Amygdala (tissue), 56 donors: ENCODE data around the gene NAPSA.
A peak's percentile ranks its signal among the peaks of the same experiment; 100 is the strongest.
"Not testable (repeated sequence)": the region's sequence is repeated elsewhere in the genome, so short reads cannot be mapped to it uniquely, and the experiment has no call there.

ENCODE experiments used
- DNase-seq, 56 donors: peaks; one replicate each; lab custom pipeline; 2025; lab: John Stamatoyannopoulos, UW

NAPSA gene

GRCh38 chr19:50361290-50362029, 4.0 kb downstream of the NAPSA start:
- peak in 1 of 56 donors; percentile 16 for DNase-seq

DNA sequence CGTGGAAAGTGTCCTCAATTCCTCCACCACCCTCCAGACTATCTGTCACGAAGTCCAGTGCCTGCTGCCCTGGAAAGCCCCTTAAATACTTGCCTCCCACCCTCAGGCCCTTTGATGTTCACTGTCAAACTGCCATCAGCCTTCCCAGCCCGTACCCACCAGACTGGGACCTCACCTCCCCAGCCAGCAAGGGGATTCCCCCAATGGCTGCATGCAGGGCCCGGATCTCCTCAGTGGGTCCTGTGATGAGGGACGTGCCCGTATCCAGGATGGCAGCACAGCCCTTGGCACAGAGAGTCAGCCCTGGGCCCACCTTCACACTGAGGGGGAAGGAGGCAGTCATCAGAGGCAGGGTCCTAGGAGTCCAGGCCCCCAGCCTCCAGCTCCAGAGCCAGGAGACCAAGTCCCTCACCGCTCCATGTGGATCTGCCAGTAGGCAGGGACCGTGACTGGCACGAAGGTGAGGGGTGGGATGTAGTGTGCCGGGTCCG, 6.1 kb downstream of the NAPSA start:
- DNase-seq: no peak

- DNase-seq: peak in 44 of 56 donors; percentile 5 to 71 (median 44)
Measured at GRCh38 chr19:50358483-50359327, 6.7 kb downstream of the NAPSA start.

DNA sequence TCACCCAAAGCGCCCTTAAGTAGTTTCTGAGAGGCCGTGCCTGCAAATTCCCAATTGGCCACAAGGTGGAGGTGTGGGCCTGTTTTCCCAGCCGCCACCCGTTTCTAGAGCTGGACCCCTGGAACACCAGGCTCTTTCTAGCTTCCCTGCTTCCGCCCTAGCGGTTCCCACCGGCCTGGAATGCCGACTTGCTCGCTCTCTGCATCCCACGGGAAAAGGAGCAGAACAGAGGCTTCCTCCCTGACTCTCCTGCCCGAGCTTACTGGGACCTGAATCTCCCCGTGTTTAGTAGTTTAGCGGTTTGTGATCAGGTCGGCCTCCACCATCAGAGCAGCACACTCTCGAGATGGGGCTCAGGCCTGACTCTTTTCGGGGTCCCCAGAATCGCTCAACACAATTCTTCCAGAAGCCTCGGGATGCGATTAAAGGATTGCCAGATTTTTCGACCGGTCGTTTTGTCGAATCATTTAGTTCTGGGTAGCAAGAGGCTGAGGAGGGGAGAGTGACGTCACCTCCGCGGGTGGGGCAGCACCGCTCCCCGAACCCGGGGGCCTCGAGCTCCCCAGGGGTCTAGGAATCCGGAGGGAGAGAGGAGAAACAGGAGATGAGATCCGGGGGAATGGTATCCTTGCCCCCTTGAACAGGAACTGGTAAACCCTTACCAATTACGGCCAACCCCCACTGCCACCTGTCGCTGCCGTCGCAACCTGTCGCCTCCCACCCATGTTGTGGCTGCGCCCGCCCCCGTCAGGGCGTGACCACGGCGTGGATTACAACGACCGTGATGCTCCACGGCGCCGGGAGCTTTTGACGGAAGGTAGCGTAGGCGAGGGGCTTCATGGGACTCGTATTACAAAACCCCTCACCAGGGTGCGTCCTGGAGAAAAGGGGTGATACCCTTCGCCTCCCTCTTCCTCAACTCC, 8.0 kb downstream of the NAPSA start:
- peak in 54 of 56 donors; percentile 22 to 92 (median 68) for DNase-seq

GRCh38 chr19:50356691-50357177, 8.7 kb downstream of the NAPSA start:
- DNase-seq: no peak

DNA sequence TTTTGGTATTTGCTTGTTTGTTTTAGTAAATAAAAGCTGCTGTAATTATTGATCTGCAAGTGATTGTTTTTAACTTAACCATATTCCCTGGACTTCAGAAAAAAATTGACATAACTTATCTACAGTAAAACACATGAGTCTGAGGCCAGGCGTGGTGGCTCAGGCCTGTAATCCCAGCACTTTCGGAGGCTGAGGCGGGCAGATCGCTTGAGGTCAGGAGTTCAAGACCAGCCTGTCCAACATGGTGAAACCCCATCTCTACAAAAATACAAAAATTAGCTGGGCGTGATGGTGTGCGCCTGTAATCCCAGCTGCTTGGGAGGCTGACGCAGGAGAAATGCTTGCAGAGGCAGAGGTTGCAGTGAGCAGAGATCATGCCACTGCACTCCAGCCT, 12.0 kb downstream of the NAPSA start:
- DNase-seq: not testable (repeated sequence)

DNA sequence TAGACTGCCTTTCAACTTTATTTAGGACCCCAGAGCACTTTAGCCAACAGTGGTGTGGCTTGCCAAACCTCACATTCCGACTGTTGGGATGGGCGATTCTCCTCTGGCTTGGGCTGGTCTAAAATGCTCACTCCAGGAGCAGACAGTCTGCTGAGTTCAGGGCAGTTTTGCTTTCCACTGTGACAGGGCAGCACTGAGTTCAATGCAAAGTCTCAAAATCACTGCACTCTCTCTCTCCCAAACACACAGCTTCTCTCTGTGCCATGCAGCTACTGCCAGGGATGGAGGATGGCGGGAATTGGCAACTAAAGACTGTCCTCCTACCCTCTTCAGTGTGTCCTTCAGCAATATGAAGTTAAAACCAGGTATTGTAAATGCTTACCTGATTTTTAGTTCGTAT, 13.2 kb downstream of the NAPSA start:
- no peak for DNase-seq

DNA sequence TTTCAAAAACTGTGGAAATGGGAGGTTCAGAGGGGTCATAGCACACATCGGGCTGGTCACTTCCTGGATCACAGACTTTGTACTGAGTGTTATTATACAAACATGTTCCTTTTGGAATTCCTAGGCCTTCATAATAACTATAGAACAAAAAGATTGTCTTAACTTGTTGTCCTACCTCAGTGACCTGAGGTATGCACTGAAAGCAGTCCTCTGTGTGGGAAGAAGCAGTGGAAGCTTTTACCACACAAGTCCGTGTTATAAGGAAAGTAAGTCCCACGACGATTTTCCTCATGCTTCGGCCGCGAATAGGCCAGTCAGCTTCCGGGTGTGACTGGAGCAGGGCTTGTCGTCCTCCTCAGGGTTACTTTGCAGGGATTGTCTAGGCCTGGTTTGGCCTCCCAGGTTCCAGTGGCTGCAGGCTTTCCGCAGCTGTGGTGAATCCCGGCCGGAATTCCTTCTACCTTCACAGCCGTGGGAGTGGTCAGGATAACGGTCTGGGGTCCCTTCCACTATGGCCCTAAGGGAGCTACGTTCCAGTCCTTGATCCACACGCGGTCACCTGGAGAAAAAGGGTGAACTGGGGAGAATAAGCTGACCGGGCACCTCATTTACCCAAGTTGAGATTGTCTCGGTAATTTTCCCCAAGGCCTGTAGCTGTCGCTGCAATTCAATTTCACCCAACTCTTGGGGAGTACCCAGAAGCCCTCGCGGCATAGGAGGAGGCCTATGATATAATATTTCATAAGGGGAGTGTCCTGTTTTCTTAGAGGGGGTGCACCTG, 16.0 kb downstream of the NAPSA start:
- DNase-seq: no peak

- DNase-seq: peak in 1 of 56 donors; percentile 4
Measured at GRCh38 chr19:50347089-50347581, 18.3 kb downstream of the NAPSA start.

- DNase-seq: peak in 2 of 56 donors; percentile 4 to 9
Measured at GRCh38 chr19:50344661-50345318, 20.6 kb downstream of the NAPSA start.

- DNase-seq: no peak
Measured at GRCh38 chr19:50341091-50341564, 24.3 kb downstream of the NAPSA start.

- DNase-seq: no peak
Measured at GRCh38 chr19:50340331-50340730, 25.1 kb downstream of the NAPSA start.

DNA sequence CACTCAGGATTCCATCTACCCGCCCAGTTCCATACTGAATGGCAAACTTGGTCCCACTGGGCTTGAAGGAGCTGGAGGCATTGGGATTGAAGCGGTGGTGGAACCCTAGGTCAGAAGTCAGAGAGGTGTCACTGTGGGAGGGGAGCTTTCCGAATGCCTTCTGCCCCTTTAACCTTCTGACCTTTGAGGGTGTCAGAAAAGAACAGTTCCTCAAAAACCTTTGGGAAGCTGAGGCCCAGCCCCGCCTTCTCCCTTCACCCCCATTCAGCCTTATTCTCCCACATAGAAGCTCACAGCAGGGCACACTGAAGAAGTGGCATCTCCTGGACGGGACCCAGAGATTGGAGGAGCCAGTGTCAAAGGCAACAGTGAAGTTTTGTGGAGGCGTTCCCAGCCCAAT, 28.4 kb downstream of the NAPSA start:
- DNase-seq: not testable (repeated sequence)

DNA sequence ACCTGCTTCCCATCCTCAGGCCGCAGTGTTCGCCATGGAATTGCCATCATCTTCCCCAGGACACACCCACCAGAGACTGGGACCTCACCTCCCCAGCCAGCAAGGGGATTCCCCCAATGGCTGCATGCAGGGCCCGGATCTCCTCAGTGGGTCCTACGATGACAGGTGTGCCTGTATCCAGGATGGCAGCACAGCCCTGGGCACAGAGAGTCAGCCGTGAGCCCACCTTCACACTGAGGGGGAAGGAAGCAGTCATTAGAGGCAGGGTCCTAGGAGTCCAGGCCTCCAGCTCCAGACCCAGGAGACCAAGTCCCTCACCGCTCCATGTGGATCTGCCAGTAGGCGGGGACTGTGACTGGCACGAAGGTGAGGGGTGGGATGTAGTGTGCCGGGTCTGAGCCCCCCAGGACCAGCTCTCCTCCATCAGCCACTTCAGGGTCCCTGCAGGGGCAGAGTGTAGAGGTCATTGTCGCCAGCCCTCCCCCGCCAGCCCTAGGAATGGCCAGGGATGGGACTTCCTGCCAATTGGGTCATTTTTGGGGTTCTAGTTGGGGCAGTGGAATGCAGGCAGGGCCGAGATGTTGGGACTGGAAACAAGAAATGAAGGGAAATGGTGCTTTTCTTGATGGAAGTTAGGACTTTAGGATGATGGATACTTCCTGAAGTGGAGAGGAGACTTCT, 30.6 kb downstream of the NAPSA start:
- no peak for DNase-seq

- peak in 45 of 56 donors; percentile 45 to 95 (median 87) for DNase-seq
Measured at GRCh38 chr19:50333737-50334617, 31.5 kb downstream of the NAPSA start.

DNA sequence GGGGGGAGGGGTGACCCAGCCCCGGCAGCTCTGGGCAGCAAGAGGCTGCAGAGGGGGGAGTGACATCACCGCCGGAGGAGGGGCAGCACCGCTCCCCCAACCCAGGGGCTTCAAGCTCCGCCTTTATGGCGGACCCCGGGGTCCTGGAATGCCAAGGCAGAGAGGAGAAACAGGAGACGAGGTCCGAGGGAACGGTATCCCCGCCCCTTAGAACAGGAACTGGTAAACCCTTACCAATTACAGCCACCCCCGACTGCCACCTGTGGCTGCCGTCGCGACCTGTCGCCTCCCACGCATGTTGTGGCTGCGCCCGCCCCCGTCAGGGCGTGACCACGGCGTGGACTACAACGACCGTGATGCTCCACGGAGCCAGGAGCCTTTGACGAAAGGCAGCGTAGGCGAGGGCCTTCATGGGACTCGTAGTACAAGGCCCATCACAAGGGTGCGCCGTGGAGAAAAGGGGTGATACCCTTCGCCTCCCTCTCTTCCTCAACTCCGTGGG, 32.2 kb downstream of the NAPSA start:
- peak; percentile 36 to 96 (median 90) for DNase-seq
